ENCODE data around the gene LSM10.

- no peak for TF ChIP-seq POLR2A (IDR thresholded peaks at IDR 0.05; ENCODE audit: low read depth, low read length)
- no peak for TF ChIP-seq PAX5 (IDR thresholded peaks at IDR 0.05; ENCODE audit: insufficient read depth, low read length, severe bottlenecking)
- TF ChIP-seq POLR2AphosphoS5 (IDR thresholded peaks at IDR 0.05; ENCODE audit: low read depth, low read length): no peak
- no peak for TF ChIP-seq TAF1 (IDR thresholded peaks at IDR 0.05; ENCODE audit: low read depth, low read length)
Measured at GRCh38 chr1:36352125-36352909, 45.4 kb downstream of the LSM10 start.
